Renal pelvis (tissue), 4 donors: Measurements from ENCODE around the gene JMJD1C. TPM values are rescaled to one million over a fixed set of nuclear protein-coding genes. Genes with fewer than 3 reads are reported as not detected.
"Not testable (repeated sequence)": the region's sequence is repeated elsewhere in the genome, so short reads cannot be mapped to it uniquely, and the experiment has no call there.

Experiments
- DNase-seq: peaks from one replicate; pipeline ENCODE4 v3.0.0-alpha.2; 2013
- polyA plus RNA-seq, 3 donors: library from polyadenylated mRNA; unstranded; fragments of 120-200 nt; gene quantifications; one replicate each; pipeline ENCODE4 v1.2.1, GENCODE V29; 2013; ENCODE audit not compliant: insufficient read length in 3 of 3

The JMJD1C gene
- polyA plus RNA-seq, 3 donors = 86.2 to 105 (median 97.6) TPM

DNA sequence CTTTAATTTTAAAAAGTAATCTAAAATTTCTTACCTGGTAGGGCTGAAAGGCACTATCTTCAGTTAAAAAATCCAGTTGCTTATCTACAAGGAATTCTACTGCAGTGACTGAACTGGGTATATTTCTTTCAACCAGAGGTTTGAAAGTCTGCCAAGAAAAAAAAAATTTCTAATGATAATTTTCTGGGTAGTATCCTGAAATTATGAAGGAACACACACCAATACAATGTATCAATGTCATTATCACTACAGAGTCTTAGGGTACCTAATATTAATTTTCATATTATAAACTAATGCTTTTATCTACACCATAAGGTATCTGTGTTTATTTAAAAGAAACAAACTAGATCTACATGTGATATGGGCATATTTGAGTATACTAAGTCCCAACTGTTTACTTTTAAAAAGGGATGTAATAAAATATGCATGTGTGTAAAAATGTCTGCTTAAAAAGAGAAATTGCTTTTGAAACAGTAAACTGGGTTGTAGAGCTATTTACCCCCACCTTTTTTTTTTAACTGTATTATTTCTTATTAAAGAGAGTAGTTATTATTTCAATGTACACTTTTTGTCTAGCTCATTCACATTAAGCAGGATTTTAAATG, 201.1 kb downstream of the JMJD1C start:
- DNase-seq = no peak

DNA sequence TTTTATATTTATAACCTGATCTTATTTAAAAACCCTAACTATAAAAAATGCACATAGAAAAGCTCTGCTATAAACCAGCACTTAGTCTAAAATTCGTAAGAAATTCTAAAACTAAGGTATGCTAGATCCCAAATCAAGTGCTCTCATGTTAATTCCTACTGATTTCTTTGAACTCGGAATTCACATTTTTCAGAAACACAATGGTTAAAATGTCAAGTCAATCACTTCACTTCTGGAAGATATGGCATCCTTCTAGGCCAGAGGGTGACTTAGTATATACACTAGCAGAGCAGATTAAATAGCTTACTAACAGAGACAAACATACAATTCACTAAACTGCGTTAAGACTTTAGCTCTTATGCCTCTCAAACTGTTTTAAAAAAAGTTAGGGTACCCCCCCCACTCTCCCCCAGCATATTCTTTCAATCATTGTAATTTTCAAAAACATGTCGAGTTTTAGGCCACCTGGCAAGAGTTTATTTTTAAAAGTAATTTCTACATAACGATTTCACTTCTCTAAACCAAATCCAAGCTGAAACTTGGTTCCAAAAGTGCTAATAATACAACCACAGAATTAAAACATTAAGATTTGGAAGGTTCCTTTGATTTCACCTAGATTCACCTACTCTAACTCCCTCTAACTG, 203.2 kb downstream of the JMJD1C start:
- DNase-seq = no peak

DNA sequence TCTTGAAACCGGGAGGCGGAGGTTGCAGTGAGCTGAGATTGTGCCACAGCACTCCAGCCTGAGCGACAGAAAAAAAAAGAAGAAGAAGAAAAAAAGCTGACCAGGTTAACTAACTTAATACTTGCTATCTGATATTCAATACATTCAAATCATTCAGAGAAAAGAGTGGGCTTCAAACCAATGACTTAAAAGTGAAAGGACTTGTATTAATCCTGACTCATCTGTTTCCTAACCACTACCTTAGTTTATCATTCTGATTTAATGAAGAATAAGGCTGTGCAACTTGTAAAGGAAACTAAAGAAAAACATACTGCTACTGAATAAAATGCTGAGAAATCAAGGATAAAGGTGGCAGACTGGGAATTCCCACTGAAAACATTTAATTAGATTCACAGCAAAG, 204.3 kb downstream of the JMJD1C start:
- no peak for DNase-seq

DNA sequence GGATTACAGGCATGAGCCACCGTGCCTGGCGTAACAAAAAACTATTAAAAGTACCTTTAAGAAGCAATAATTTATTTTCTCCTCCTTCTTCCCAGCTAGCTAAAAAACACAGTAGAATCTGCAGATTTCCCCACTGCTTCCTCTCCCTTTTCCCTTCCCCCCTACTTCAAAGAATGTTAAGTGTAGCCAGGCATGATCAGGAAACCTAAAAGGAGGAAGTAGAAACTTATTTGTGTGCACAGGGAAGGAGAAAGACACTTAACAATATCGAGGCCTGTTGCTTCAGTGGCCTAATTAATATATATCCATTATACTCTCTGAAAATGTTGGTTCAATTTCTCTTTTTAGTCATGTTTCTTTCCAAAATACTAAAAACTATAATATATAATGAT, 204.9 kb downstream of the JMJD1C start:
- no peak for DNase-seq

DNA sequence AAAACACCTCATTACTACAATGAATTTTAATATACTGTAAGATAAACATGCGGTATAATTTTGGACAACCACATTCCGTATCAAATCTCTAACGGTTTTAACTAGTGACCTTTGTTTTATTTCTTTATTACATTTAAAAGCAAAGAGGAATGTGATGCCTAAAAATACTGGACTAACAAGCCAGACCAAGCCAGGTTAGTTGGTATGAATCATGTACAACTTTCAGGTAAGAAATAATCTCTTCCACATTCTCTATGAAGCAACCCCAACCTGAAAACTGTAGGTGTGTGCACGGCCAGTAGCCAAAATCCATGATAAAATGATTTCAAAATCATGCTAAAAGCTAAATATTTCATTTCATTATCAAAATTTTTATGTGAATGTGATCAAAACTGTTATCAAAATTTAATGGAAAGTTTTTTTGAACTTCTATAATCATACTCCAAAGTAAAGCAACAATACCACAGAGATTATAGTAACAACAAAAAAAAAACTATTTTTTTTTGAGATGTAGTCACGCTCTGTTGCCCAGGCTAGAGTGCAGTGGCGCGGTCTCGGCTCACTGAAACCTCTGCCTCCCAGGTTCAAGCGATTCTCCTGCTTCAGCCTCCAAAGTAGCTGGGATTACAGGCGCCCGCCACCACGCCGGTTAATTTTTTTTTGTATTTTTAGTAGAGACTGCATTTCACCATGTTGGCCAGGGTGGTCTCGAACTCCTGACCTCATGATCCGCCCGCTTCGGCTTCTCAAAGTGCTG, 205.5 kb downstream of the JMJD1C start:
- no peak for DNase-seq

DNA sequence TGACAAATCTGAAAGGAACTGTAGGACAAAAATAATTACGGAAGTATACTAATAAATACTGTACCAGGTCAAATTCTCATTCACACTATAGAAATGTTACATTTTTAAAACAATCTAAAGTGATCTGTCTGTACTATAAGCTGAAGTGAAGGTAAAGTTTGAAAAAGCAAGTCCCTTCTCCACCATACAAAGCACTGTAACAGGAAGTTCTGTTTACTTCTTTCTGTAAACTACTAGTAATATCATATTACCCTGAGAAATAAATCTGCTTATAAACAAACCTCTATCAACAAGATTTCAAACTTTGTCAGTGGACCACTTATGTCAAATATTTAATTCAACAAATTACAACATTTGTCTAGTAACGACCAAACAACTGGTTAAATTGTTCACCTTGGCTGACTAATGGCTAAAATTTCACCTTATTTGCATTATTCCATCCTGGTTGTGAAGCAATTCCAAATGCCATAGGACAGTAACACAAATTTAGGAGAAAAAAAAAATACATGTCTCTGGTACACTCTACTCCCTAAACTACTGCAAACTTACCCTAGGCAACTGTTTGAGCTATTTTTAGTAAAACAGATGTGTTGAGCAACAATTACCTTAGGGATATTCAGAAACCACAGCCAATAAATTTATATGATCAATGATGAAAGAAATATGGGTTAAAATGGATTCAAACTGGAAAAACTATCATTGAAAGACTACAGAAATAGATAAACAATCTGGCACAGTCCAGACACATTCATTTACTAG, 206.7 kb downstream of the JMJD1C start:
- DNase-seq = no peak

DNA sequence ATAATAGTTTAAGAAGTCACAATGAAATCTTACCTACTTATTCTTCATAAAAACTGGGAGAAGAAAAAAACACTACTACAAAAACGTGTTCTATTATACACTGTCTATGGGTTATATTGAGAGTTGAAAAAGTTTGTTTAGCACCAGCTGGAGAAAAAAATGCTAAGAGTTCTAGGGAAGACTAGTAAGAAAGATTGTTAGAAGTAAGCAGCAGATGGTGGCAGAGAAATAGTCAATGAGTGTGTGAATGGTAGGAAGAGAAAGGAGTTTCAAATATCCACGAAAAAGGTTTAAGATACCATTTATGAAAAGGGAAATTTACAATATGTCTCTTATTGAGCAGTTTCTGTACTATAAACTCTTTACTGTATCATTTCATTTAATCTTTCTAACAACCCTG, 208.0 kb downstream of the JMJD1C start:
- no peak for DNase-seq

DNA sequence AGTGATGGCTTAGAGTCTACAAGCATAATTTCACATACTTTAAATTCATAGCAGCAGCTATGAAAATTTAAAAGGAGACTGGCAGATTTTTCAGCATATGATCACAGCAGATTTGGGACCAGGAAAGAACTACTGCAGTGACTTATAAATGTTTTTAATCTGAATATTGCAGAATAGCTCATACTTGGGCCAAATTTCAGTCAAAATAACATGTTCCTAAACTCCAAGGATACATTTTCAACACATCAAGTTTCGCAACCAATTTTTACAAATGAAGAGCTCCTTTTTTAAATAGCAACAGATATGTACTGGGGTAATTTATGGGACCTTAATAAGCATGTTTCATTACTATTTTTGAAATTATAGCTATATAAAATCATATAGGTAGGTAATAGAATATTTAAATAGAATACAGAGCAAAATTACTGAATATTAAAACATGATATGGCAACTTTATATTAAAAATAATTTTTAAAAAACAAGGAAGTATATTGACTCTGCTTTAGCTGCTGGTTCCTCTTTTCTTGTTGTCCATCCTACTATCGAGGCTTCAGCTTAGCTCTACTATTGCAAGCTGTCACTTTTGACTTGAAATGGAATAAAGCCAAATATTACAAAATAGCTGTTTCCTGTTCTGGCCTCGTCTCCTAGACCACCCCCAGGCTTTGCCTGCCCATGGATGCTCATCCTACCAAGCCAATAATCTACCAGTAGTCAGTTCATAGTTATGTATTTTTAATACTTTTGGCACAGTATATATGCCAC, 209.6 kb downstream of the JMJD1C start:
- no peak for DNase-seq

DNA sequence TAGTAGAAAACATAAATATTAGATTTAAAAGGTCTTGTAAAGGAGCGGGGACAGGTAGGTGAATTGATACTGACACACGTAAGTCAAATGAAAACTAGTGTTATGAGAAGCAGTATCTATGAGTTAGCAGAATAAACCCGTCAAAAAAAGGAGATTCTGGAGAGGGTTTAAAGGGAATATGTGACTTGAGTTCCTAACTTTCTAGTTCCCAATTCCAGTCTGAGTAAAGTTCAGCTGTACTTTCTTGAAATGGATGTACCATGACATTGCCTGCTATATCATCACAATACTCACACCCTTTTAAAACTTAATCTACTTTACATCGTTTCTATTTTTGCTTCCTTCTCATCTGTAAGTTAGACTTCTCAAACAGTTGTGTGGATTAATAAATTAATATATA, 210.5 kb downstream of the JMJD1C start:
- DNase-seq = no peak

DNA sequence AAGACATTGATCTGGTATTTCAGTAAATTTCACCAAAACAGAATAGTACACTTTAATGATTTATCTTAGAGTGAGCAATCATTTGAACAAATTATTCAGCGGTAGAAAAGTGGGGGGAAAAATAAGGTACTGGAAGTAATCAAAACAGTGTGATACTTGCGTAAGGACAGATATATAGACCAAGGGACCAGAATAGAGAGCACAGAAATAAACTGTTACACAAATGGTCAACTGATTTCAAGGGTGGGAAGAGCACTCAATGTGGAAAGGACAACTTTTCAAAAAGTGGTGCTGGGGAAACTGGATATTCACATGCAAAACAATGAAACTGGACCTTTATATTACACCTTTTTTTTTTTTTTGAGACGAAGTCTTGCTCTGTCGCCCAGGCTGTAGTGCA, 212.7 kb downstream of the JMJD1C start:
- DNase-seq = no peak

DNA sequence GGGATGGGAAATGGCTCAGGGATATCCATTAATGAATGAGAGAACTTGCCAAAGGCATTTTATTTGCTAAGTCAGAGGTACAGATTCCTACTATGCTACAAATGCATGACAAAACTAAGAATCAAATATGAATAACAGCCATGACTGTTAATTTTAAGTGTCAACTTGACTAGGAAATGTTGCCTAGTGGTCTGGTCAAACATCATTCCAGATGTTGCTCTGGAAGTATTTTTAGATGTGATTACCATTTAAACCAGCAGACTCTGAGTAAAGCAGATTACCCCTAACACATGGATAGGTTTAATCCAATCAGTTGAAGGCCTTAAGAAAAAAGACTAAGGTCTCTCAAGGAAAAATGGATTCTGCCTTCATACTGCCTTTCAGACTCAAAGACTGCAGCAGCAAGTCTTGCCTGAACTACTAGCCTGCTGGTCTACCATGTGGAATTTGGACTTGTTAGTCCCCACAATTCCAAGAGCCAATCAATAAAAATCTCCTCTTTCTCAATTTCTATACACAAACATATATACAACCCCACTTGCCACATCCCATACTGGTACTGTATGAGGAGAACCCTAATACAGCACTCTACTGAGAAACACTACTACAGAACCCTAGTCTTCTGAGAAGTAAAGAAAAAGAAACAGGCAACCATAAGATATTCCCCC, 213.5 kb downstream of the JMJD1C start:
- no peak for DNase-seq

DNA sequence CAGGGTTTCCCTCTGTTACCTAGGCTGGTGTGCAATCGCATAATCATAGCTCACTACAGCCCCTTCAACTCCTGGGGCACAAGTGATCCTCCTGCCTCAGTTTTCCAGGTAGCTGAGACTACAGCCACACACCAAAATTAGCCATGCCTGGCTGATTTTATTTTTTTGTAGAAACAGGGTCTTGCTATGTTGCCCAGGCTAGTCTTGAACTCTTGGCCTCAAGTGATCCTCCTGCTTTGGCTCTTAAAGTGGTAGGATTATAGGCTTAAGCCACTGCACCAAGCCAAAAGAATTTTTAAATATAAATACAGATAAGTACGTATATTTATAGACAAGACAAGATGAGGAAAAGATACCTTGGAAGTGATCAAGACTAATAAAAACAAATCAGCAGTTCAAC, 215.7 kb downstream of the JMJD1C start:
- DNase-seq = no peak

DNA sequence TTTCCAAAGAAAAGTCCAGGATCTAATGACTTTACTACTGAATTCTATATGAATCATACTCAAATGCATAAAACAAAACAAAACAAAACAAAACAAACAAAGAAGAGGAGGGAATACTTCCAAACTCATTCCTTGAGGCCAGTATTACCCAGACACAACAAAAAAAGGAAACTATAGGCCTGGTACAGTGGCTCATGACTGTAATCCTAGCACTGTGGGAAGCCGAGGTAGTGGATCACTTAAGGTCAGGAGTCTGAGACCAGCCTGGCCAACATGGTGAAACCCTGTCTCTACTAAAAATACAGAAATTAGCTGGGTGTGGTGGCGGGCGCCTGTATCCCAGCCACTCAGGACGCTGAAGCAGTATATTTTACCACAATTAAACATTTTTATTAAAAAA, 218.0 kb downstream of the JMJD1C start:
- DNase-seq = no peak

DNA sequence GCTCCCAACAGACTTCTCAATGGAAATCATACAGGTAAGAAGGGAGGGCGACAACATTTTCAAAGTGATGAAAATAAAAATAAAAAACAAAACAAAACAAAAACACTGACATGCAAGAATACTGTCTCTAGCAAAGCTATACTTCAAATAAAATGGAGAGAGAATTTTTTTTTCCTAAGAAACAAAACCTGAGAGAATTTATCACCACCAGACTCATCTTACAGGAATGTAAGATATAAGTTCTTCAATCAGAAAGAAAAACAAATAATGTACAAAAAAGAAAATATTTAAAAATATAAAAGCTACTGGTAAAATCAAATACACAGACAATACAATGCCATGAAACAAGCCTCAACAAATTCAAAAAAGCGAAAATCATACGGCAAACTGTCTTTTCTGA, 219.4 kb downstream of the JMJD1C start:
- no peak for DNase-seq

DNA sequence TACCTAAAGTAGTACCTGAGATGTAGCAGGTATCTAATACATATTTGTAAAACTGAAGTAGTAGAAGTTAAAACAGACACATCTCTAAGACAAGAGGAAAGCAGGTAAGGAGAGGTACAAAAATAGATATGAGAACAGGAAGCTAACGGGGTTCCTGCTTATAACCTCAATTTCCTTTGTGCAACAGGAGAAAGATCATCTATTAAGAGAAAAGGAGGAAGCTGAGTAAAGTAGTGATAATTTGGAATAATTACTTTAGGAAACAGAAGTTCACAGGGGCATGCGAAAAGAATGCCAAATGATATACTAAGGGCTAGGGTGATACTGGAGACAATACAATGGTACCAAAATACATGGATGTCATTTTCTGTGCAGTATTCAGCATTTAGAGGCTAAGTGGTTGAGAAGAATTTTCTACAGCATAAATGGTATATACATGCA, 223.9 kb downstream of the JMJD1C start:
- DNase-seq = no peak

DNA sequence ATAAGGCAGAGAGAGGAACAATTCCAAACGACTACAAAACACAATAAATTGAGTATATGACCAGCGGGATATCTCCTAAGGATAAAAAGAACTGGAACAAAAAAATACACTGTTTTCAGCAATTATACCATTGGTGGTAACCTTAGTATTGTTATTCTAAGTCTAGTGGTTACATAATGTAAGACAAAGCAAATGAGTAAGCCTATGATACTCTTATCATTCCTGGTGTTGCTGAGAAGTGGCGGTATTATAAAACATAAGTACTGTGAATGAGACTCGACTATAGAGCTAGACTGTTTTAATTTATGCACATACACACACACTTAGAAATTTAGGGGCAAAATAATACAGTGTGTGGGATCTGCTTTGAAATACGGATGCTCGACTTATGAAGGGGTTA, 225.0 kb downstream of the JMJD1C start:
- DNase-seq = no peak

DNA sequence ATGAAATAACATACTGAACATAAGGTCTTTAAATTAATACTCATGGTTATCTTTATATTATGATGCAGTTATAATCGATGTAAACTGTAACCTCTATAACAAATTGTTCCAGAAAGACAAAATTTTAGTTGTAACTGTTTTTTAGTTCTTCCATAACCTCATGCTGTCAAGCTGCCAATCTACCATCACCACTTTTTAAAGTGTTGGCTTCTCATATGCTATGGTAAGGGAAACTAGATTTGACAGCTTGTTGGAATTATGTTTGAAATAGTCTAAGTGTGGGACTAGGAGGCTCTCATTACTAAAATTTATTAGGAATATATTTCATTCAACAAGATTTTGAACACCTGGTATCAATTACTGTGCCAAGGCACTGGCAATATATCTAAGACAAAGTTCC, 227.3 kb downstream of the JMJD1C start:
- DNase-seq = no peak

DNA sequence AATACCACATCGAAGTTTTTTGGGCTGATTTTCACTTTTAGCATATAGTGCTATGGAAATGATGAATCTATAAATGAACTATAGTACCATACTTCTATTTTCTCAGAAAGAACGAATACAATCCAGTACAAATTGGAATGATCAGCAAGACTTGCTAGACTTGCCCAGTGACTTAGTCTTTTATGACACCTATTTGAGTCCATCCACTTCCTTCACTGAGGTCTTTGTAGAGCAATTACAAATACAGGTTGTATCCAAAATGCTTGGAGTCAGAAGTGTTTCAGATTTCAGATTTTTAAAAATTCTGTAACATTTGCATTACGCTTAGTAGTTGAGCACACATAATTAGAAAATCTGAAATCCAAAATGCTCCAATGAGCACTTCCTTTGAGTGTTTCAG, 228.4 kb downstream of the JMJD1C start:
- no peak for DNase-seq

DNA sequence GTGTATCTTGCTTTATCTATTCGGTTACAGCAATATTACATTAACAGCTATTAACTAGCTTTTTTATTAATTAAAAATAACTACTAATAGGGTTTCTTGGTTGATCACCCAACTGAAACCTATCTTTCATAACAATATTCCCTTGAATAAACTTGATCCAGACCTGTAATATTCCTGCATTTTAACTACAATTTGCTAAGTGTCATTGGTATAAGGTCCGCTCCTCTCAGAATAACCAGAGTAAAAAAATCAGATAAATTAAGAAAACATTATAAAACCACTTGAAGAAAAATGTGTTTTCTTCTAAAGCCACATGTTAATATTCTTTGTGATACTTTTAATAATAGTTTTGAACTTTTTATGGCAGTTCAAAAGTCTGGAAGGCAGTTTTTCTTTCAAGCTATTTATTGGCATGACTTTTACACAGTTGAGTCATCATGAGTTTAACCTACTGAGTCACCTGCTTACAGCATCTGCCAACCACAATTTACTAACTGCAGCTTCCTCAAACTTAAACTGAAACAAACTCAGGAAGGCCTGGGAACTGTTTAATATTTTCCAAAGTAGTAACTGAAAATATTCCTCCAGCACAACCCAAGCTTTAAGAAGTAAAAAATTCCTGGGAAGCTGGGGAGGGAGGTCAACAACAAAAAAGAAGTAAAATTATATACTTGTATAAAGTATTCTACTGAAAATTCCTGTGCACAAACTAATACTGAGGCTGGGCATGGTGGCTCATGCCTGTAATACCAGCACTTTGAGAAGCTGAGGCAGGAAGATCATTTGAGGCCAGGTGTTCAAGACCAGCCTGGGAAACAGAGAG, 229.5 kb downstream of the JMJD1C start:
- DNase-seq = peak; percentile 21

DNA sequence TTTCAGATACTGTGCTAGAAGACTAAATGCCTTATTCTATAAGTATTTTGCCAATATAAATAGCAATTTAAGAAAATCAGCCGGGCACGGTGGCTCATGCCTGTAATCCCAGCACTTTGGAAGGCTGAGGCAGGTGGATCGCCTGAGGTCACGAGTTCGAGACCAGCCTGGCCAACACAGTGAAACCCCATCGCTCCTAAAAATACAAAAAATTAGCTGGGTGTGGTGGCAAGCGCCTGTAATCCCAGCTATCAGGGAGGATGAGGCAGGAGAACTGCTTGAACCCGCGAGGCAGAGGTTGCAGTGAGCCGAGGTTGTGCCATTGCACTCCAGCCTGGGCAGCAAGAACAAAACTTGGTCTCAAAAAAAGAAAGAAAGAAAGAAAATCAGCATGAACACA, 230.6 kb downstream of the JMJD1C start:
- not testable (repeated sequence) for DNase-seq
